GM10266 (cell line): Measurements from ENCODE around the gene ARHGEF4.
"Not testable (repeated sequence)": the region's sequence is repeated elsewhere in the genome, so short reads cannot be mapped to it uniquely, and the experiment has no call there.

ENCODE experiments used
- DNase-seq: peaks from one replicate; pipeline ENCODE4 v3.0.0; 2012; ENCODE audit errors: extremely low spot score
- TF ChIP-seq, protein P1 (sequence below): IDR thresholded peaks from 2 replicates; pipeline ENCODE4 v1.5.1; 2012; ENCODE audit warnings: mild to moderate bottlenecking, low read depth; ENCODE audit not compliant: control insufficient read depth, insufficient read depth; ENCODE audit errors: missing control alignments

ARHGEF4 gene

DNA sequence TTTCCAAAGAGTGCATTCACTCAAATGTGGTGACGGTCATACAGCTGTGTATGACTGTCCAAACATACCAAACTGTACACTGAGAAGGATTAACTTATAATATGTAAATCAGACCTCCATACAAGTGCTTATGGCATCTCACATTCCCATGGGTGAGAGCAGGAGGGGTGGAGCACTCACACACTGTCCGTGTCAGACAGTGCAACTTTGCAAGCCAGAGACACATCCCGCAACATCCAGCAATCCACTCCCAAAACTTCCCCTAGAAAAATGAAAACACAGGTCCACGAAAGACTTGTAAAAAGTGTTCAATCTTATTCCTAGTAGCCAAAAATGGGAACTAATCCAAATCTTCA is 220.2 kb downstream of the ARHGEF4 start:
- DNase-seq, result no peak
- TF ChIP-seq, protein P1, sequence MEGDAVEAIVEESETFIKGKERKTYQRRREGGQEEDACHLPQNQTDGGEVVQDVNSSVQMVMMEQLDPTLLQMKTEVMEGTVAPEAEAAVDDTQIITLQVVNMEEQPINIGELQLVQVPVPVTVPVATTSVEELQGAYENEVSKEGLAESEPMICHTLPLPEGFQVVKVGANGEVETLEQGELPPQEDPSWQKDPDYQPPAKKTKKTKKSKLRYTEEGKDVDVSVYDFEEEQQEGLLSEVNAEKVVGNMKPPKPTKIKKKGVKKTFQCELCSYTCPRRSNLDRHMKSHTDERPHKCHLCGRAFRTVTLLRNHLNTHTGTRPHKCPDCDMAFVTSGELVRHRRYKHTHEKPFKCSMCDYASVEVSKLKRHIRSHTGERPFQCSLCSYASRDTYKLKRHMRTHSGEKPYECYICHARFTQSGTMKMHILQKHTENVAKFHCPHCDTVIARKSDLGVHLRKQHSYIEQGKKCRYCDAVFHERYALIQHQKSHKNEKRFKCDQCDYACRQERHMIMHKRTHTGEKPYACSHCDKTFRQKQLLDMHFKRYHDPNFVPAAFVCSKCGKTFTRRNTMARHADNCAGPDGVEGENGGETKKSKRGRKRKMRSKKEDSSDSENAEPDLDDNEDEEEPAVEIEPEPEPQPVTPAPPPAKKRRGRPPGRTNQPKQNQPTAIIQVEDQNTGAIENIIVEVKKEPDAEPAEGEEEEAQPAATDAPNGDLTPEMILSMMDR, result no peak

DNA sequence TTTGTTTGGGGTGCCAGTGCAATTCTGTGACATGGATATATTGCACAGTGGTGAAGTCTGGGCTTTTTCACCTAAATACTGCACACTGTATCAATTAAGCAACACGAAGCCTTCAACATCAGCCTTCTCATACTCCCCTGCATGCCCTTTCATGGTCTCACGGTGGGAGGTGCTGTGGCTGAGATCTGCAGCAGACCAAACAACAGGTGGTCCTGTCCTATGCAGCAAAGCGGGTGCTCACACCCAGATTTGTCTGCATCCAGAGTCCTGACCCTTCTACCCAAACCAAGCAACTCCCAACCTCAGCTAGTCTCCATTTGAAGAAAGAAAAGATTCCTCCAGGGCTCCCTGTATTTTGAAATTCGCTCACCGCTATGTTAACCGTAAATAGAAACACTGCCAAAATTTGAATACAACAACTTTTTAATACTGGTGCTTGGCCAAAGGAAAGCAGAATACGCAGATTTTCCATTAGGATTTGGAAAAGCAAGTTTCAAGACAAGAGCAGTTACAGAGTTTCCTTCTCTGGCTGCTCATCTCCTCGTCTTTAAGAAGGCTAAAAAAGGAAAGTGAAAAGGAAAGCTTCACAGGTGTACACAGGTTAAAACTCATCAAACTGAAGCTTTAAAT is 221.6 kb downstream of the ARHGEF4 start:
- DNase-seq, result no peak
- TF ChIP-seq, protein P1, result no peak

DNA sequence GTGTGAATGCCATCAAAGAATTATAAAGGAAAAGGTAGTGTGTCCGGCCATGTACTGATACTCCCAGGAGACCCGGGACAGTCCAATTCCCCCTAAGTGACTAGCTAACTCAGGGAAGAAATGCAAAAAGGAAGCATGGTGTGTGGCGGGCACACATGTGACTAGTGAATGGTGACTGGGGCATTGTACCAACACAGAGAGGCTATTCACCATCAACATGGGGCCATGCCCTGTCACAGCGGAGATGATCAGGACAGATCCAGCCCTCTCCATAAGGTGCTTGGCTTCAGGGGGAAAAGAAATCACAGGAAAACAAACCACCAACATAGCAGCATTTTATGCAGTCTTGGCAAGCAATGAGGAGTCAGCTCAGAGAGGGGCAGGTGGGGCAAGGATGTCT is 222.2 kb downstream of the ARHGEF4 start:
- TF ChIP-seq, protein P1, result no peak
- DNase-seq, result no peak

DNA sequence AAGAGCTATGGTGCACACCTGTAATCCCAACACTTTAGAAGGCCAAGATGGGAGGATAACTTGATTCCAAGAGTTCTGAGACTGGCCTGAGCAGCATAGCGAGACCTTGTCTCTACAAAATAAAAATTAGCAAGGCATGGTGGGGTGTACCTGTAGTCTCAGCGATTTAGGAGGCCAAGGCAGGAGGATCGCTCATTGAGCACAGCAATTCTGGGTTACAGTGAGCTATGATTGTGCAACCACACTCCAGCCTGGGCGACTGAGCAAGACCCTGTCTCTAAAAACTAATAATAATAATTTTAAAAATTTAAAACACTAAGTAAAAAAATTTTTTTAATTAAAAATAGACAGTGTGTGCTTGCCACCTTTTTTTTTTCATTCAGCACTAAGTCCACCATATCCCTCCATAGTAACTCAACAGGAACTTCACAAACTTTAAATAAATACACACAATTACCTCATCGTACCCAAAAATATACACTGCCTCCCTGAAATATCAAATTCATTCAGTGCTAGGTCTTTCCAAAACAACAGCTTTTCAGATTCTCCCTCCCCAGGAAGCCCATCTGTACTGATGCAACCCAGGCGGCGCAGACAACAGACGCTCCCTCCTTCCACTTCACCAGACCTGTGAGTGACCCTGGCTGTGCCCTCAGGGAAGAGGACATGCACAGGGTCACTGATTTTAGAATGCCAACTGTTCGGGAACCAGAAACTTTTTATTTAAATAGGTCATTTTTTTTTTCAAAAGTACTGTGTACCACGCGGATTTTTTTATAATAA is 227.0 kb downstream of the ARHGEF4 start:
- no peak for DNase-seq
- TF ChIP-seq, protein P1, result no peak

DNA sequence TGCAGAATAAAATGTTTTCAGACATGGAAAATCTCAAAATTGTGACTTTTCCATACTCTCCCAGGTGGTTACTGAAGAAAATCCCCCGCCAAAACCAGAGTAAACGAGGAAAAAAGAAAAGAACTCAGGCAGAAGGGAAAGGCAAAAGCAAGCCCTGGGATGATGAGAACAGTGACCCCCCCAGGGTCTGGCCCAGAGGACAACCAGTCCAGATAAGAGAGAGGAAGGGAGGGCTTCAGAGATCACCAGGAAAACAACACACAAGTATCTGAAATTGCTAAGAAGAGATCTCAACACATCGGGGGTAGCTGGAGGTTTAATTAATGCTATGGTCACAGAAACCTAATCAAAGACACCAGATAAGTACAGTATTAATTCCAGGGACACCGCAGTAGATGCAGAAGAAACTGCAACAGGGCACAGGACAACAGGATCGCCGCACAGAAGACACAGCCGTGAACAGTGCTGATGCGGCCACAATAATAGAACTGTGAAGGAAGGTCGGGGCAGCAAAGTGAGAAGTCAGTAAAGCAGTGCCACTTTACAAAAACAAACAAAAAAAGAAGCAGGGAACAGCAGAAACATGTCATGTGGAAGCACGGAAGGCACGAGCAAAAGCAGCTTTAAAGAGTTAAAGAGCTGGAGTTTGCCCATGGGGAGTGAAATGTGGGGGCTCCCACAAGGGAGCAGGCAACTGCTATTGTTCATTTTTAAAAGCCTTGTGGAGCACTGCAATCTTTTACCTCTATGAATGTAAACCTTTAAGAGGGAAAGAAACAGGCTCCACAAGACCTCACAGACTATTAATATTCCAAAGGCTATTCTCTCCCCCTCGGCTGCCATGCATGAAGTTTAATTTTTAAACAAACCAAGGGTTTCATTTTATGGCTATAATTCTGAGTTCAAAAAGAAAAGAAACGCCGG is 228.1 kb downstream of the ARHGEF4 start:
- TF ChIP-seq, protein P1, result no peak
- no peak for DNase-seq

DNA sequence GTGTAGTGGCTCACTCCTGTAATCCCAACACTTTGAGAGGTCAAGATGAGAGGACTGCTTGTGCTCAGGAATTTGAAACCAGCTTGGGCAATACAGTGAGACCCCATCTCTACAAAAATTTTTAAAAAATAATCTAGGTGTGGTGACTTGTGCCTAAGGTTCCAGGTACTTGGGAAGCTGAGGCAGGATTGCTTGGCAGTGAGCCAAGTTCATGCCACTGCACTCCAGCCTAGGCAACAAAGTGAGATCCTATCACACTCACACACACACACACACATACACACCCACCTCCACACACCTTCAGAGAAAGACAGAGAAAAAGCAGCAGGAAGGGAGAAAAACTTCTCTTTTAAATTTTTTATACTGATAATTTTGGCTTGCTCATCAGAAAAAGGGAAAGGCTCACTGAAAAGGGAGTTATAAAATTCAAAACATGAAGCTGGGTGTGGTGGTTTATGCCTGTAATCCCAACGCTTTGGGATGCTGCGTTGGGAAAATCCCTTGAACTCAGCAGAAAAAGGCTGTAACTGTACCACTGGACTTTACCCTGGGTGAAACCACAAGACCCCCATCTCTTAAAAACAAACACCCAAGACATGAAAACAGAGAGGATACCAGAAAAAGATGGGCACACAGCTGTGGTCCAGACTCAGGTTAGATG is 230.9 kb downstream of the ARHGEF4 start:
- TF ChIP-seq, protein P1, result no peak

DNA sequence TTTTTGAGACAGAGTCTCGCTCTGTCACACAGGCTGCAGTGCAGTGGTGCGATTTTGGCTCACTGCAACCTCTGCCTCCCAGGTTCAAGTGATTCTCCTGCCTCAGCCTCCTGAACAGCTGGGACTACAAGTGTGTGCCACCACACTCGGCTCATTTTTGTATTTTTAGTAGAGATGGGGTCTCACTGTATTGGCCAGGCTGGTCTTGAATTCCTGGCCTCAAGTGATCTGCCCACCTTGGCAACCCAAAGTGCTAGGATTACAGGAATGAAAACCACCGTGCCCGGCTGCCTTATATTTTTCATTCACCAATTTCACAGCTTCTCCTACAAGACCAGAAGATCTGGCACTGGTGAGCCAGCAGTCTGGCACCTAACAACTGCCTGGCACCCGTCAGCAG is 231.5 kb downstream of the ARHGEF4 start:
- not testable (repeated sequence) for DNase-seq

More for the DNA sequence above, 230.9 kb downstream of the ARHGEF4 start:
- DNase-seq, result no peak

DNA sequence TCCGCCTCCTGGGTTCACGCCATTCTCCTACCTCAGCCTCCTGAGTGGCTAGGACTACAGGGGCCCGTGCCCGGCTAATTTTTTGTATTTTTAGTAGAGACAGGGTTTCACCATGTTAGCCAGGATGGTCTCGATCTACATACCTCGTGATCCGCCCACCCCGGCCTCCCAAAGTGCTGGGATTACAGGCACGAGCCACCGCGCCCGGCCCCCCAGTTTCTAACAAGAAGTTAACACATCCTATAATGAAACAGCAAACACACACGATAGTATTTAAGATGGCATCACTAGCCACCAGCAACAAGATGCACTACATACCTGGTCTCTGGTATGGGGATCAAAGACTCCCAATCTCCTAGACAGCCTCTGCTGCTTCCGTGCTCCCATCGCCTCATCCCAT is 238.9 kb downstream of the ARHGEF4 start:
- not testable (repeated sequence) for DNase-seq
